ENCODE results near the gene SPATC1L. TPM values are rescaled to one million over a fixed set of nuclear protein-coding genes. Genes with fewer than 3 reads are reported as not detected.

SPATC1L gene
- total and polyA plus RNA-seq, 2 donors from 2014 or later = 3.7 to 8.7 TPM

GRCh38 chr21:46114963-46115362 is 69.3 kb downstream of the SPATC1L start:
- Histone ChIP-seq H3K27ac (ENCODE audit: low read depth in 2 of 2, low read length in 2 of 2) (no peak overlapping the region), H3K36me3 (ENCODE audit: control insufficient read depth in 2 of 3, insufficient read depth in 3 of 3, low read length in 3 of 3) (peaks cover 0 to 5% (median 0%) of the 10 kb centered on the region in 3 donors), H3K9me3 (ENCODE audit: control insufficient read depth in 2 of 3, insufficient read depth in 1 of 3, low read length in 3 of 3) (peaks cover 0 to 3% (median 0%) of the 10 kb centered on the region in 3 donors), H3K4me1 (ENCODE audit: control insufficient read depth in 2 of 3, insufficient read depth in 2 of 3, low read depth in 1 of 3, low read length in 3 of 3) (no peaks in the 10 kb centered on the region), H3K4me3 (ENCODE audit: low read length in 3 of 3) (no peak overlapping the region), H3K9ac (ENCODE audit: low read length in 3 of 3) (no peak overlapping the region), H3K27me3 (ENCODE audit: control insufficient read depth, insufficient read depth, low read length) (no peaks in the 10 kb centered on the region)
- TF ChIP-seq CTCF (IDR thresholded peaks at IDR 0.05; ENCODE audit: borderline replicate concordance, extremely low read depth, insufficient read depth) = no peak
- peak in 2 of 5 donors; percentile 24 to 58 for DNase-seq
- intact Hi-C loops (cut with DNase I) = no loop called here
- no peak for FAIRE-seq

GRCh38 chr21:46113497-46114176 is 70.6 kb downstream of the SPATC1L start:
- no peak overlapping the region for H3K27ac ChIP-seq (ENCODE audit: low read depth in 2 of 2, low read length in 2 of 2)
- no peak for TF ChIP-seq CTCF (IDR thresholded peaks at IDR 0.05; ENCODE audit: borderline replicate concordance, extremely low read depth, insufficient read depth)
- H3K4me1 ChIP-seq (ENCODE audit: control insufficient read depth in 2 of 3, insufficient read depth in 2 of 3, low read depth in 1 of 3, low read length in 3 of 3) = no peaks in the 10 kb centered on the region
- H3K27me3 ChIP-seq (ENCODE audit: control insufficient read depth, insufficient read depth, low read length) = no peaks in the 10 kb centered on the region
- intact Hi-C loops (cut with DNase I) = no loop called here
- H3K4me3 ChIP-seq (ENCODE audit: low read length in 3 of 3) = no peak overlapping the region
- no peak overlapping the region for H3K9ac ChIP-seq (ENCODE audit: low read length in 3 of 3)
- FAIRE-seq = no peak
- peaks cover 0 to 5% (median 0%) of the 10 kb centered on the region in 3 donors for H3K36me3 ChIP-seq (ENCODE audit: control insufficient read depth in 2 of 3, insufficient read depth in 3 of 3, low read length in 3 of 3)
- peak in 2 of 5 donors; percentile 8 to 19 for DNase-seq
- peaks cover 0 to 3% (median 0%) of the 10 kb centered on the region in 3 donors for H3K9me3 ChIP-seq (ENCODE audit: control insufficient read depth in 2 of 3, insufficient read depth in 1 of 3, low read length in 3 of 3)

- H3K27ac ChIP-seq (ENCODE audit: low read depth in 2 of 2, low read length in 2 of 2) = no peak overlapping the region
- H3K4me3 ChIP-seq (ENCODE audit: low read length in 3 of 3) = no peak overlapping the region
- peak in 2 of 5 donors; percentile 25 to 55 for DNase-seq
- no peaks in the 10 kb centered on the region for H3K4me1 ChIP-seq (ENCODE audit: control insufficient read depth in 2 of 3, insufficient read depth in 2 of 3, low read depth in 1 of 3, low read length in 3 of 3)
- peaks cover 0 to 7% (median 3%) of the 10 kb centered on the region in 3 donors for H3K9me3 ChIP-seq (ENCODE audit: control insufficient read depth in 2 of 3, insufficient read depth in 1 of 3, low read length in 3 of 3)
- no peak for TF ChIP-seq CTCF (IDR thresholded peaks at IDR 0.05; ENCODE audit: borderline replicate concordance, extremely low read depth, insufficient read depth)
- peaks cover 0 to 5% (median 0%) of the 10 kb centered on the region in 3 donors for H3K36me3 ChIP-seq (ENCODE audit: control insufficient read depth in 2 of 3, insufficient read depth in 3 of 3, low read length in 3 of 3)
- intact Hi-C loops (cut with DNase I) = no loop called here
- no peak for FAIRE-seq
- H3K27me3 ChIP-seq (ENCODE audit: control insufficient read depth, insufficient read depth, low read length) = no peaks in the 10 kb centered on the region
- H3K9ac ChIP-seq (ENCODE audit: low read length in 3 of 3) = no peak overlapping the region
Measured at GRCh38 chr21:46112725-46113215, 71.5 kb downstream of the SPATC1L start.
